NCI-H1105 treated with DMSO at 0.1 percent for 48 hours (cell line): Measurements from ENCODE around the gene STIM2.
"Not testable (repeated sequence)": the region's sequence is repeated elsewhere in the genome, so short reads cannot be mapped to it uniquely, and the experiment has no call there.

Experiments used
- DNase-seq: peaks from one replicate; lab custom pipeline; 2025; lab: John Stamatoyannopoulos, UW

The STIM2 gene

GRCh38 chr4:27001398-27002164 lies 140.9 kb downstream of the STIM2 start:
- DNase-seq = no peak

- no peak for DNase-seq
Observed at GRCh38 chr4:27003642-27004113, 143.0 kb downstream of the STIM2 start.

GRCh38 chr4:27005501-27005900 lies 144.9 kb downstream of the STIM2 start:
- no peak for DNase-seq

- no peak for DNase-seq
Observed at GRCh38 chr4:27005905-27006590, 145.4 kb downstream of the STIM2 start.

- DNase-seq = no peak
Observed at GRCh38 chr4:27006646-27007045, 146.0 kb downstream of the STIM2 start.

- no peak for DNase-seq
Observed at GRCh38 chr4:27007507-27007906, 146.9 kb downstream of the STIM2 start.

GRCh38 chr4:27008679-27009078 lies 148.0 kb downstream of the STIM2 start:
- no peak for DNase-seq

- no peak for DNase-seq
Observed at GRCh38 chr4:27009539-27009938, 148.9 kb downstream of the STIM2 start.

- DNase-seq = peak; percentile 28
Observed at GRCh38 chr4:27010334-27010940, 149.8 kb downstream of the STIM2 start.

- no peak for DNase-seq
Observed at GRCh38 chr4:27011401-27011800, 150.8 kb downstream of the STIM2 start.

- DNase-seq = no peak
Observed at GRCh38 chr4:27013012-27013411, 152.4 kb downstream of the STIM2 start.

- DNase-seq = no peak
Observed at GRCh38 chr4:27016551-27016950, 155.9 kb downstream of the STIM2 start.

- no peak for DNase-seq
Observed at GRCh38 chr4:27017623-27018022, 157.0 kb downstream of the STIM2 start.

GRCh38 chr4:27018076-27018475 lies 157.4 kb downstream of the STIM2 start:
- DNase-seq = no peak

GRCh38 chr4:27018910-27019309 lies 158.3 kb downstream of the STIM2 start:
- no peak for DNase-seq

GRCh38 chr4:27019766-27020165 lies 159.1 kb downstream of the STIM2 start:
- DNase-seq = no peak

GRCh38 chr4:27020203-27020602 lies 159.6 kb downstream of the STIM2 start:
- DNase-seq = no peak

- no peak for DNase-seq
Observed at GRCh38 chr4:27020603-27021002, 160.0 kb downstream of the STIM2 start.

GRCh38 chr4:27022963-27023362 lies 162.3 kb downstream of the STIM2 start:
- no peak for DNase-seq

- DNase-seq = no peak
Observed at GRCh38 chr4:27023366-27023765, 162.7 kb downstream of the STIM2 start.

GRCh38 chr4:27024805-27025204 lies 164.2 kb downstream of the STIM2 start:
- DNase-seq = no peak

GRCh38 chr4:27027428-27027827 lies 166.8 kb downstream of the STIM2 start:
- DNase-seq = no peak

- DNase-seq = not testable (repeated sequence)
Observed at GRCh38 chr4:27035127-27035526, 174.5 kb downstream of the STIM2 start.
